Breast epithelium (tissue), 3 donors: ENCODE data around the gene TMEM131.

Experiments used
- POLR2A ChIP-seq: fragments of 450-650 bp; IDR thresholded peaks from one replicate; pipeline ENCODE4 v1.6.1; 2016; ENCODE audit warnings: antibody characterized with exemption, mild to moderate bottlenecking, moderate library complexity
- POLR2AphosphoS5 ChIP-seq, 3 donors: sonication (generic); formaldehyde crosslinking; IDR thresholded peaks; one replicate each; pipeline ENCODE4 v1.6.1; 2017; ENCODE audit warnings: antibody characterized with exemption in 3 of 3
- TF ChIP-seq, protein P1 (sequence below), 3 donors: fragments of 450-650 bp; IDR thresholded peaks; one replicate each; pipeline ENCODE4 v1.5.1; 2016 to 2017; ENCODE audit warnings: antibody characterized with exemption in 3 of 3, mild to moderate bottlenecking in 3 of 3, moderate library complexity in 3 of 3

DNA sequence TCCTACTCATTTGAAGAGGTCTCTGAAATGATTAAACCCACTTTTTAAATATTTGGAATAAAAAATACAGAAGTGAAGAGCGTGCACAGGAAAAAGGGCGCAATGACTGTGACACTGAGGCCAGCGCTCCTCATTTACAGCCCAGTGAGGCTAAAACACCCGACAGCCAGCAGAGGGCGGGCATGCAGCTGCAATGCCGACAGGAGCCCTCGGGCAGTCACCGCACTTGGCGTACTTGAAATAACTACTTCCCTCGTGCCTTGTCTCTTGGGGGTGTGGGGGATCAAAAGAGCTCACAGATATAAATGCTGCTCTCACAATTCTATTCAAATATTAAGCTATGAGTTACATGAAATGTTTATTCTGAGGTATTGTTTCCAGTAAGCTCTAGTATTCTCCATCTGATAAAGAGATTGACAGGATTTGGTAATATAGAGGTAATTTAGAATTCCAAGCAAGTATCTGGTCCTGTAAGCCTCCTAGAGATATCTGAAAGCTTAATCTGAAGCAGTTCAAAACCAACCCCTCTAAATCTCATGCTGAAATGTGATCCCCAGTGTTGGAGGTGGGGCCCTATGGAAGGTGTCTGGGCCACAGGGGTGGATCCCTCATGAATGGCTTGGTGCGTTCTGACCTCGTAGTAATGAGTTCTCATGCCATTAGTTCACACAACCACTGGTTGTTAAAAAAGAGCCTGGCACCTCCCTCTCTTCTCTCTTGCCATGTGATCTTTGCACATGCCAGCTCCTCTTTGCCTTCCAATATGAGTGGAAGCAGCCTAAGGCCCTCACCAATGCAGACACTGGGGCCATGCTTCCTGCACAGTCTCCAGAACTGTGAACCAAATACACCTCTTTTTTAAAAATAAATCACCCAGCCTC is 188.8 kb downstream of the TMEM131 start:
- TF ChIP-seq, protein P1, sequence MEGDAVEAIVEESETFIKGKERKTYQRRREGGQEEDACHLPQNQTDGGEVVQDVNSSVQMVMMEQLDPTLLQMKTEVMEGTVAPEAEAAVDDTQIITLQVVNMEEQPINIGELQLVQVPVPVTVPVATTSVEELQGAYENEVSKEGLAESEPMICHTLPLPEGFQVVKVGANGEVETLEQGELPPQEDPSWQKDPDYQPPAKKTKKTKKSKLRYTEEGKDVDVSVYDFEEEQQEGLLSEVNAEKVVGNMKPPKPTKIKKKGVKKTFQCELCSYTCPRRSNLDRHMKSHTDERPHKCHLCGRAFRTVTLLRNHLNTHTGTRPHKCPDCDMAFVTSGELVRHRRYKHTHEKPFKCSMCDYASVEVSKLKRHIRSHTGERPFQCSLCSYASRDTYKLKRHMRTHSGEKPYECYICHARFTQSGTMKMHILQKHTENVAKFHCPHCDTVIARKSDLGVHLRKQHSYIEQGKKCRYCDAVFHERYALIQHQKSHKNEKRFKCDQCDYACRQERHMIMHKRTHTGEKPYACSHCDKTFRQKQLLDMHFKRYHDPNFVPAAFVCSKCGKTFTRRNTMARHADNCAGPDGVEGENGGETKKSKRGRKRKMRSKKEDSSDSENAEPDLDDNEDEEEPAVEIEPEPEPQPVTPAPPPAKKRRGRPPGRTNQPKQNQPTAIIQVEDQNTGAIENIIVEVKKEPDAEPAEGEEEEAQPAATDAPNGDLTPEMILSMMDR (IDR thresholded peaks at IDR 0.05): peak; percentile 35 to 92 (median 89)
- TF ChIP-seq POLR2A (no peak), POLR2AphosphoS5 (IDR thresholded peaks at IDR 0.05) (peak in 2 of 3 donors; percentile 18 to 30)
